Stimulated activated CD8-positive, alpha-beta memory T cell treated with anti-CD3 and anti-CD28 coated beads, Interleukin-4, amount 100 ng/mL, for 48 hours (primary cell): ENCODE results near the gene MTSS2.
"Not testable (repeated sequence)": the region's sequence is repeated elsewhere in the genome, so short reads cannot be mapped to it uniquely, and the experiment has no call there.

Experiments used
- DNase-seq: peaks from one replicate; pipeline ENCODE4 v3.0.0-alpha.2; 2020

Gene MTSS2

GRCh38 chr16:70650216-70650615, 35.6 kb downstream of the MTSS2 start:
- DNase-seq, result no peak

DNA sequence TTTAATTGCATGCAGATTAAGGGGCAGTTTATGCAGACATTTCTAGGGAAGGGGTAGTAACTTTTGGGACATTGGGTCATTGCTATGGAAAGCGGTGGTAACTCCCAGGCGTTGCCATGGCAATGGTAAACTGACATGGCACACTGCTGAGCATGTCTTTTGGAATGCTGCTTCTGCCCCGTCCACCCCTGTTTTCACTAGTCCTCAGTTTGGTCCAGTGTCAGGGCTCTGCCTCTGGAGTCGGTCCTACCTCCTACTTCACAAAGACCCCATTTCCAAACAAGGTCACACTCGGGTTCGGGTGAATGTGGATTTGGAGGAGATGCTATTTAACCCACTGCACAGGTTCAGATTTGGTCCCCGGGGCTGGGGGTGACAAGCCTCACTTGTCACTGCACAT, 36.6 kb downstream of the MTSS2 start:
- DNase-seq, result no peak

DNA sequence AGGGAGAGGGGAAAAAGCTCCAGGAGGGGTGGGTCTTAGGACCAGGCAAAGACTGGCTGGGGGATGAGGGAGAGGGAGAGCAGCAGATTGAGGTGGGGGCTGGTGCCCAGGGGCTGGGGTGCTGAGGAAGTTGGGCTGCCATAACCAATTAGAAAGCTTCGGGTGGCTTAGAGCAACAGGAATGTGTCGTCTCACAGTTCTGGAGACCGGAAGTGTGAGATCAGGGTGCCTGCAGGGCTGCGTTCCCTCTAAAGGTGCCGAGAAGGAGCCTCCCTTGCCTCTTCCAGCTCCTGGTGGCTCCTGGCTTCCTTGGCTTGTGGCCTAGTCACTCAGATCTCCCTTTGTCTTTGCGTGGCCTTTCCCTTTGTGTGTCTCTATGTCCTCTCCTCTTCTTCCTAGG, 37.2 kb downstream of the MTSS2 start:
- no peak for DNase-seq

DNA sequence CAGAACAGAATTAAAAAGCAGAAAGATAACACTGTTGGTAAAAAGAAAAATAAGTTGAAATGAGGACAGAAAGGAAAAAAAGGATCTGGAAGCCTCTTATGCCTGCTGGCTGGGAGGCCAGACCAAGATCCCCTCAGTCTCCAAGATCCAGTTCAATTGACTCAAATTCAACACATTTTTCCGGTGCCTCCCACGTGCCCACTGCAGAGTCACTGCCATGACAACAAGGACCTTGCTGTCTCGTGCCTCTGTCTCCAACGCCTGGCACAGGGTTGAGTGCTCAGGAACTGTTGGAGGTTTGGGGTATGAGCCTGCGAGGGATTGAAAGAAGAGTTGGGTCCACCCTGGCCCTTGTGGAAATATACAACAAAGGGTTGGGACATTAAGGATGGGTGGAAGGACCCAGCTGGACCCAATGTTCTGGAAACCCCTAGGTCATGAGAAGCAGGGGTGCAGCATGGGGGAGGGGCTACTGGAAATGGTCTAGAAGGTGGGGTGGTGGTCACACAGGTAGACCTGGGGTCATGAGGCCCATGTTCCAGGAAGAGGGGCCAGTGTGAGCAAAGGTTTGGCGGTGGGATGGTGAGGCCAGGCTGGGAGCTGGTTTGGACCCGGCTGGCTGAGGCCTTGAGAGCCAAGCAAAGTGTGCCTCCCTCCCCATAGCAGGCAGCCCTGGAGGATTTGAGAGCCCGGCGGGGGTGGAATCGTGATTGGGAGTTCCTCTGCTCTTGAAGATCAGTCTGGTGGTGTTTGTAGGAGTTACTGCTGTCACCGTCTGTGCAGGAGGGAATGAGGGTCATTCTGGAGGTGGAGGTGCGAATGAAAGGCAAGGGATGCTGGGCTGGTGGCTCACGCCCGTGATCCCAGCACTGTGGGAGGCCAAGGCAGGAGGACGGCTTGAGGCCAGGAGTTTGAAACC, 38.2 kb downstream of the MTSS2 start:
- no peak for DNase-seq

- DNase-seq, result no peak
These were observed 39.3 kb downstream of the MTSS2 start, which contains the start of gene IL34 for GRCh38 chr16:70646260-70647241. TSS of gene IL34 (plus strand) at chr16:70646559. CDS start at chr16:70646948, 389 bp downstream.

- no peak for DNase-seq
These were observed 40.9 kb downstream of the MTSS2 start for GRCh38 chr16:70644763-70645597.

DNA sequence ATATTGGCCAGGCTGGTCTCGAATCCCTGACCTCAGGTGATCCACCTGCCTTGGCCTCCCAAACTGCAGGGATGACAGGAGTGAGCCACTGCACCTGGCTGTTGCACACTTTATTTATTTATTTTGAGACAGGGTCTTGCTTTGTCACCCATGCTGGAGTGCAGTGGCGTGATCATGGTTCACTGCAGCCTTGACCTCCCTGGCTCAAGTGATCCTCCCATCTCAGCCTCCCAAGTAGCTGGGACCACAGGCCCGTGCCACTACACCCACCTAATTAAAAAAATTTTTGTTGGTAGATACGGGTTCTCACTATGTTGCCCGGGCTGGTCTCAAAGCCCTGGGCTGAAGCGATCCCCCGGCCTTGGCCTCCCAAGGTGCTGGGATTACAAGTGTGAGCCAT, 42.6 kb downstream of the MTSS2 start:
- DNase-seq, result not testable (repeated sequence)

DNA sequence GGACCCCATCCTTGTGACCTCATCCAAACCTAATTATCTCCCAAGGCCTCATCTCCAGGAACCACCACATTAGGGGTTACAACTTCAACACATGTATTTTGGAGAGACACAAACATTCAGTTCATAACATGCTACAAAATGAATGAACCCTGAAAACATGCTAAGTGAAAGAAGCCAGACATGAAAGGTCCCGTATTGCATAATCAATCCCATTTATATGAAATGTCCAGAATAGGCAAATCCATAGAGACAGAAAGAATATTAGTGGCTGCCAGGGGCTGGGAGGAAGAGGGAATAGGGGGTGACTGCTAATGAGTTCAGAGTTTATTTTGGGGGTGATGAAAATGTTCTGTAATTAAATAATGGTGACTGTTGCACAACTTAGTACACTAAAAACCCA, 43.2 kb downstream of the MTSS2 start:
- no peak for DNase-seq

GRCh38 chr16:70638814-70639792, 46.8 kb downstream of the MTSS2 start:
- no peak for DNase-seq
